HEK293 (cell line): ENCODE measurements around the gene MYO1D.

Source experiments
- CTCF ChIA-PET: fragments of 350-600 bp; formaldehyde crosslinking; extraction: SDS; loops from one replicate; lab custom pipeline; 2021; ENCODE audit warnings: antibody characterized with exemption; lab: Yijun Ruan, JAX
- POLR2A ChIA-PET: fragments of 300-600 bp; formaldehyde crosslinking; extraction: SDS; loops from one replicate; lab custom pipeline; 2020; ENCODE audit warnings: antibody characterized with exemption, inconsistent platforms; lab: Yijun Ruan, JAX
- H3K27ac ChIP-seq: fragments of 200-500 bp; sonication (Bioruptor generic); 2 replicates; pipeline ENCODE4 v1.5.1; 2014; ENCODE audit warnings: low read depth, low read length, control low read depth, inconsistent platforms; ENCODE audit errors: extremely low read depth
- H3K36me3 ChIP-seq, 2 experiments: fragments of 200-500 bp in 1 of 2; sonication (Bioruptor generic) in 1 of 2; 1 replicate in 1 of 2; 2 replicates in 1 of 2; pipeline ENCODE4 v1.5.1; 2014 to 2017; ENCODE audit warnings: inconsistent platforms in 2 of 2, low read length in 2 of 2; ENCODE audit not compliant: control insufficient read depth in 2 of 2, insufficient read depth in 1 of 2
- H3K4me1 ChIP-seq: fragments of 200-500 bp; sonication (Bioruptor generic); 2 replicates; pipeline ENCODE4 v1.5.1; 2014; ENCODE audit warnings: mild to moderate bottlenecking, low read length, inconsistent platforms; ENCODE audit not compliant: control insufficient read depth, insufficient read depth
- H3K4me3 ChIP-seq: 2 replicates; pipeline ENCODE4 v1.5.1; 2011; ENCODE audit warnings: low read depth, mild to moderate bottlenecking, control low read depth, low read length, moderate library complexity
- H3K9me3 ChIP-seq: fragments of 200-500 bp; sonication (Bioruptor generic); 2 replicates; pipeline ENCODE4 v1.5.1; 2014; ENCODE audit warnings: low read depth, low read length, inconsistent platforms; ENCODE audit not compliant: control insufficient read depth, insufficient read depth
- ATF2 ChIP-seq: fragments of 450-650 bp; formaldehyde crosslinking; IDR thresholded peaks from 2 replicates; pipeline ENCODE4 v1.5.1; 2016; ENCODE audit warnings: missing biosample characterization, missing genetic modification characterization, low read depth
- BCL11B ChIP-seq: fragments of 450-650 bp; formaldehyde crosslinking; IDR thresholded peaks from 2 replicates; pipeline ENCODE4 v1.5.1; 2016; ENCODE audit warnings: low read depth, missing biosample characterization, missing genetic modification characterization
- CTCF ChIP-seq: fragments of 450-650 bp; formaldehyde crosslinking; IDR thresholded peaks from 2 replicates; pipeline ENCODE4 v1.5.1; 2016; ENCODE audit warnings: missing biosample characterization, missing genetic modification characterization
- HOXC10 ChIP-seq: sonication (generic); formaldehyde crosslinking; IDR thresholded peaks from 2 replicates; pipeline ENCODE4 v1.8.1; 2023; ENCODE audit warnings: mild to moderate bottlenecking, missing genetic modification reagents
- KLF16 ChIP-seq: fragments of 450-650 bp; formaldehyde crosslinking; IDR thresholded peaks from 2 replicates; pipeline ENCODE4 v1.5.1; 2017; ENCODE audit warnings: missing biosample characterization, missing genetic modification characterization
- OSR2 ChIP-seq: fragments of 450-650 bp; formaldehyde crosslinking; IDR thresholded peaks from 2 replicates; pipeline ENCODE4 v1.5.1; 2016; ENCODE audit warnings: missing biosample characterization, missing genetic modification characterization
- ZBTB21 ChIP-seq: fragments of 450-650 bp; formaldehyde crosslinking; IDR thresholded peaks from 2 replicates; pipeline ENCODE4 v1.5.1; 2017; ENCODE audit warnings: missing biosample characterization, missing genetic modification characterization
- ZFHX2 ChIP-seq: fragments of 450-650 bp; formaldehyde crosslinking; conservative IDR thresholded peaks from 2 replicates; pipeline ENCODE4 v1.5.1; 2016; ENCODE audit warnings: missing biosample characterization, missing genetic modification characterization
- ZFP3 ChIP-seq: fragments of 450-650 bp; formaldehyde crosslinking; IDR thresholded peaks from 2 replicates; pipeline ENCODE4 v1.5.1; 2016; ENCODE audit warnings: low read depth, missing biosample characterization, missing genetic modification characterization
- ZFP41 ChIP-seq: fragments of 450-650 bp; formaldehyde crosslinking; IDR thresholded peaks from 2 replicates; pipeline ENCODE4 v1.5.1; 2016; ENCODE audit warnings: missing biosample characterization, missing genetic modification characterization, borderline replicate concordance
- ZIC2 ChIP-seq: fragments of 450-650 bp; formaldehyde crosslinking; IDR thresholded peaks from 2 replicates; pipeline ENCODE4 v1.5.1; 2016; ENCODE audit warnings: missing biosample characterization, missing genetic modification characterization
- ZNF10 ChIP-seq: fragments of 450-650 bp; formaldehyde crosslinking; IDR thresholded peaks from 2 replicates; pipeline ENCODE4 v1.5.1; 2017; ENCODE audit warnings: missing biosample characterization, missing genetic modification characterization
- ZNF174 ChIP-seq: fragments of 450-650 bp; formaldehyde crosslinking; IDR thresholded peaks from 2 replicates; pipeline ENCODE4 v1.5.0; 2017; ENCODE audit warnings: missing biosample characterization, mild to moderate bottlenecking, missing genetic modification characterization
- ZNF24 ChIP-seq: fragments of 450-650 bp; formaldehyde crosslinking; IDR thresholded peaks from 2 replicates; pipeline ENCODE4 v1.5.1; 2016; ENCODE audit warnings: missing biosample characterization, missing genetic modification characterization
- ZNF341 ChIP-seq: fragments of 450-650 bp; formaldehyde crosslinking; IDR thresholded peaks from 2 replicates; pipeline ENCODE4; 2016; ENCODE audit warnings: low read depth, missing biosample characterization, missing genetic modification characterization
- ZNF404 ChIP-seq: fragments of 450-650 bp; formaldehyde crosslinking; IDR thresholded peaks from 2 replicates; pipeline ENCODE4 v1.5.1; 2017; ENCODE audit warnings: missing biosample characterization, missing genetic modification characterization
- ZNF449 ChIP-seq: fragments of 450-650 bp; formaldehyde crosslinking; IDR thresholded peaks from 2 replicates; pipeline ENCODE4 v1.5.1; 2017; ENCODE audit warnings: missing biosample characterization, mild to moderate bottlenecking, missing genetic modification characterization, moderate library complexity
- ZNF473 ChIP-seq: fragments of 450-650 bp; formaldehyde crosslinking; IDR thresholded peaks from 2 replicates; pipeline ENCODE4 v1.5.1; 2017; ENCODE audit warnings: missing biosample characterization, missing genetic modification characterization
- ZSCAN30 ChIP-seq: fragments of 450-650 bp; IDR thresholded peaks from 2 replicates; pipeline ENCODE4 v1.5.1; 2018; ENCODE audit warnings: missing biosample characterization, mild to moderate bottlenecking, missing genetic modification characterization, moderate library complexity

The MYO1D gene

GRCh38 chr17:32870969-32871368 is 6.0 kb downstream of the MYO1D start (continued):
- TF ChIP-seq ZIC2 (tag by site-specific recombination): peak; percentile 24; the same call in 1 of the 2 replicates
- TF ChIP-seq ZNF473 (tag by site-specific recombination): no peak
- TF ChIP-seq ZBTB21: no peak
- peak; percentile 38; the same call in 1 of the 2 replicates for TF ChIP-seq ZNF341
- TF ChIP-seq ZFHX2 (tag by site-specific recombination): peak; percentile 49; the same call in 1 of the 2 replicates
- TF ChIP-seq KLF16 (tag by site-specific recombination): no peak
- TF ChIP-seq HOXC10 (CRISPR knock-in tag): no peak
- TF ChIP-seq ZNF24 (tag by site-specific recombination): no peak
- TF ChIP-seq ZNF404 (tag by site-specific recombination): no peak
- no peak for TF ChIP-seq ZNF174 (tag by site-specific recombination)
- TF ChIP-seq, all 188 proteins: peak for 5

- Histone ChIP-seq H3K4me1 (peaks cover 4% of the 10 kb centered on the region), H3K9me3 (no peaks in the 10 kb centered on the region), H3K36me3 (peaks cover 0 to 7% of the 10 kb centered on the region in 2 experiments; a peak in 1 of 3 replicates), H3K4me3 (no peak overlapping the region), H3K27ac (no peak overlapping the region)
- ChIA-PET POLR2A (no interaction called here), CTCF (interaction anchor here (0.6 to 0.8 kb wide), 4 partner anchors 14 to 521 kb away, joined by 3 to 5 read pairs (median 3); no protein-coding TSS in a partner anchor)
- TF ChIP-seq ZFP41: no peak
- TF ChIP-seq ZNF449 (tag by site-specific recombination): no peak
- no peak for TF ChIP-seq ZFP3 (tag by site-specific recombination)
Measured at GRCh38 chr17:32870027-32870670, 6.8 kb downstream of the MYO1D start.

- no peak overlapping the region for H3K27ac ChIP-seq
- CTCF ChIA-PET: interaction anchor here (0.6 to 1.4 kb wide), 5 partner anchors 8 to 520 kb away, joined by 3 to 8 read pairs (median 3); partner anchors contain the start of gene MYO1D
- H3K4me1 ChIP-seq: peaks cover 10% of the 10 kb centered on the region
- no peak overlapping the region for H3K4me3 ChIP-seq
- TF ChIP-seq OSR2: peak; percentile 20; the same call in 1 of the 2 replicates
- no peak for TF ChIP-seq ZSCAN30 (tag by site-specific recombination)
- TF ChIP-seq BCL11B (tag by site-specific recombination): no peak
- 0 out of 2 replicates have a peak, but pooled peaks have one; percentile 4 for TF ChIP-seq ATF2 (tag by site-specific recombination)
- no peak for TF ChIP-seq CTCF (tag by site-specific recombination)
- peak; percentile 55; the same call in 1 of the 2 replicates for TF ChIP-seq ZNF10 (tag by site-specific recombination)
- TF ChIP-seq, all 188 proteins: peak for 3
- POLR2A ChIA-PET: no interaction called here
- H3K36me3 ChIP-seq: peaks cover 0 to 7% of the 10 kb centered on the region in 2 experiments; a peak in 1 of 3 replicates
- H3K9me3 ChIP-seq: no peaks in the 10 kb centered on the region
Measured at GRCh38 chr17:32869345-32870026, 7.4 kb downstream of the MYO1D start.
